Measurements from ENCODE around the gene PRR36.
"Not testable (repeated sequence)": the region's sequence is repeated elsewhere in the genome, so short reads cannot be mapped to it uniquely, and the experiment has no call there.

Gene PRR36

DNA sequence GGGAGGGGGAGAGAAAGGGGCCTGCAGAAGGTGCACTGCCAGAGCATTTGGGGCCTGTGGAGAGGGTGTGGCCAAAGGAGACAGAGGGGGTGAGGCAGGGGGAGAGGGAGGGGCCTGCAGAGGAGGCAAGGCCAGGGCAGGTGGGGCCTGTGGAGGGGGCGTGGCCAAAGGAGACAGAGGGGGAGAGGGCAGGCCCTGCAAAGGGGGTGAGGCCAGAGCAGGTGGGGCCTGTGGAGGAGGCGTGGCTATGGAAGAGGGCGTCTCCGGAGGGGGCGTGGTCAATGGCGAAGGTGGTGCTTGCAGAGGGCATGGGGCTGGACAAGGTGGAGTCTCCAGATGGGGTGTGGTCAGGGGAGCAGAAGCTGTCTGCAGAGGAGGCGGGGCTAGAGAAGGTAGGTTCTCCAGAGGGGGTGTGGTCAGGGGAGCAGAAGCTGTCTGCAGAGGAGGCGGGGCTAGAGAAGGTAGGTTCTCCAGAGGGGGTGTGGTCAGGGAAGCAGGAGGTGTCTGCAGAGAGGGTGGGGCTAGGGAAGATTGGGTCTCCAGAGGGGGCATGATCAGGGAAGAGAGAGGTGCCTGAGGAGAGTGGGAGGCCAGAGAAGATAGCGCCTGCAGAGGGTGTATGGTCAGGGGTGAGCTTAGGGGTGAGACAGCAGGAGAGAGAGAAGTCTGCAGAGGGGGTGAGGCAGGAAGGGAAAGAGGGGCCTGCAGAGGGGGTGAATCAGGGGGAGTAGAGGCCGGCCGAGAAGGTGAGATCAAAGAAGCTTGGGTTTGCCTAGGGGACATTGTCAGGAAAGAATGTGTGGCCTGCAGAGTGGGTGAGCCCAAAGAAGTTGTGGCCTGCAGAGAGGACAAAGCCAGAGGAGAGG is 3.4 kb downstream of the PRR36 start:
- peak; percentile 37 for DNase-seq

DNA sequence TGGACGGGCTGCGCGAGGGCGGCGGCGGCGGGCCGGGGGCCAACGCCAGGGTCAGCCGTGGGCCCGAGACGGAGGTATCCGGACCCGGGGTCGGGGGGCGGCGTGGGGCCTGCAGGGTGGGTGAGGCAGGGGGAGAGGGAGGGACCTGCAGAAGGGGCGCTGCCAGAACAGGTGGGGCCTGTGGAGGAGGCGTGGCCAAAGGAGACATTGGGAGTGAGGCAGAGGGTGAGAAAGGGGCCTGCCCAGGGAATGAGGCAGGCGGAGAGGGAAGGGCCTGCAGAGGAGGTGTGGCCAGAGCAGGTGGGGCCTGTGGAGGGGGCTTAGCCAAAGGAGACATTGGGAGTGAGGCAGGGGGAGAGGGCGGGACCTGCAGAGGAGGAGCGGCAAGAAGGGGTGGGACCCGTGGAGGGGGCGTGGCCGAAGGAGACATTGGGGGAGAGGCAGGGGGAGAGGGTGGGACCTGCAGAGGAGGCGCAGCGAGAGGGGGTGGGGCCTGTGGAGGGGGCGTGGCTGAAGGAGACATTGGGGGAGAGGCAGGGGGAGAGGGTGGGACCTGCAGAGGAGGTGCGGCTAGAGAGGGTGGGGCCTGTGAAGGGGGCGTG is 4.2 kb downstream of the PRR36 start:
- DNase-seq, result peak; percentile 59

DNA sequence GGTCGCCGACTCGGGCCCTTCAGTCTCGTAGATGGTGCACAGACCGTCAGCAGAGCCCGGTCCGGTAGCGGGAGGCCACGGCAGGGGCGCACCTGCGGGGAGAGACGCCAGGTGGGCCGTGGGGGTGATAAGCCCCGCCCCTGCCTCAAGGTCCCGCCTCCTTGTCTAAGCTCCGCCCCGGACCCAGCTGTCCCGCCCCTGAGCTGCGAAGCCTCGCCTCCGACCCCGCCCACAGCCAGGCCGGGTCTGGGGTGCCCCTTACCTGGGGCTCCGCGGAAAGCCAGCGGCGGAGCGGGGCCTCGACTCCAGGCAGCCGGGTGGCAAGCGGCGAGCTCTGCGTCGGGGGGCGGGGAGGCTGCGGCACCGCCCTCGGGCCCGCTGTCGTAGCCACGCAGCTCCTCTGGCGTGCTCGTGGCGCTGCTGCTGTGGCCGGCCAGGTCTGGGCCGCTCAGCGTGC is 4.7 kb downstream of the PRR36 start:
- peak; percentile 81 for DNase-seq

DNA sequence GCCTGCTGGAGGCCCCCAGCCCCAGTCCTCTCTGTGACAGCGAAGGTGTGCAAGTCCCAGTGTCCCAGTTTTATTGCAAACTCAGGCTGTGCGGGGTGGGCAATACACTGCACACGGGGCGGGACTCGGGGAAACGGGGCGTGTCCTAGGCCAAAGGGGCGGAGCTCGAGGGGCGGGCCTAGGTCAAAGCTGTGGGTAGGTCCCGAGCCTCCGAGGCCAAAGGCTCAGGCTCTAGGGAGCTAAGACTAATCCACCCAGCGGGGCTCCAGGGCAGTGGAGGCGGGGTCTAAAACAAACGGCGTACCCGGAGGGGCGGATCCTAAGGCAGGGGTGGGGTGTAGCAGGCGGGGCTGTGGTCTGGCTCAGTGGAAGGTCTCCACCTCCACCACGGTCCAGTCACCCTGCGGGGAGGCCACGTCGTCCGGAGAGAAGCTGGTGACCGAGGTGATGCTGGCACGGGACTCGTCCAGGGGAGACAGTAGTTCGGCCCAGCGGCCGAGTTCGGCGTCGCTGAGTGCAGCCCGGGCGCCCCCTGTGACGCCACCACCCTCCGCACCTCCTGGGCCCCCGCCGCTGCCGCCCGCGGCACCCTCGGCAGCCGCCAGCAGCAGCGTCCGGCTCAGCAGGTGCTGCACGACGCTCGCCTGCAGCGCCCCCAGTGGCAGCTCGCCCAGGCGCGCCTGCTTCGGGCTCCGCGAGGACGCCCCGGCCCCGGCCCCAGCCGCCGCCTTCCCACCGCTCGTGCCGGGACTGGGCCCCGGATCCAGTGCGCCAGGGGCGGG is 5.3 kb downstream of the PRR36 start:
- peak; percentile 86 for DNase-seq

DNA sequence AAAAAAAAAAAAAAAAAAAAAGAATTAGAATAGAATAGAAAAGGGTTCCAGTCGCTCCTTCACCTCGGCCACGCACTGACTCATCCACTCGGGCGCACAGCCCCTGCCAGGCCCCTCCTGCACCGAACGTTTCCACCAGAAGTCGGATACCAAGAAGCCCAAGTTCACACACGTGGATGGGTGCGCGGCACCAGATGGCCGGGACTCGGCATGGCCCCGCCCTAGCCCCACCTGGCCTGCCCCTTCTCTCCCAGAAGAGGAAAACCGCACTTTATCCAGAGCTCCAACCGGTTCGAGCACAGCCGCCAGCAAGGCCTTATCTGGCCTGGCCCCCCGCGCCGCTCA is 5.9 kb downstream of the PRR36 start:
- no peak for DNase-seq

DNA sequence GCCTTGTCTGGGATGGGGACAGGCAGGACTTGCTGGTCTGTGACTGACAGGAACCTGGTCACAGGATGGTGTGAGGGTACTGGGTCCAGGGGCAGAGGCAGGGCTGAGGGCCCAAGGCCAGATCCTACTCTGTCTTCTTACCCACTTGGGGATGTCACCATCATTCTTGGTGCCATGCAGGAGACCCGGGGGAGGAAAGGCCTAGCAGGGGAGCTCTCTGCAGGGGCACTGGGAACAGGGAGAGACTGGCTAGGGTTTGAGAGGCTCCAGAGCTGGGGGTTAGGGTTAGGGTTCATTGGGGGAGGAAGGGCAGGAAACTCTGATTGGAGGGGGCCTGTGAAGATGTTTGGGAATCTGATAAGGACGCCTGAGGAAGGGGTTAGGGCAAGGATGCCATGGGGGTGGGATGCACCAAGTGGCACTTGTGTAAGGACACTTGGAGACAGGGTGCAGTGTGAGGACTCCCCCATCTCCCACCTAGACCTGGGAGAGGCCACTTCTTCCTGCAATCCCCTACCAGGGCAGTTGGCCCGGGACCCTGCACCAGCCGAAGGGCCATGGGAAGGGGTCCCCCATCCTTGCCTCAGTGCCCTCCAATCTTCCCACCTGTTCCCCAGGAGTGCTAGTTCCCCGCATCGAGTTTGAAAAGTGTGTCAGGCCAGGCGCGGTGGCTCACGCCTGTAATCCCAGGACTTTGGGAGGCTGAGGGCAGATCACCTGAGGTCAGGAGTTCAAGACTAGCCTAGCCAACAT is 6.9 kb downstream of the PRR36 start:
- no peak for DNase-seq

DNA sequence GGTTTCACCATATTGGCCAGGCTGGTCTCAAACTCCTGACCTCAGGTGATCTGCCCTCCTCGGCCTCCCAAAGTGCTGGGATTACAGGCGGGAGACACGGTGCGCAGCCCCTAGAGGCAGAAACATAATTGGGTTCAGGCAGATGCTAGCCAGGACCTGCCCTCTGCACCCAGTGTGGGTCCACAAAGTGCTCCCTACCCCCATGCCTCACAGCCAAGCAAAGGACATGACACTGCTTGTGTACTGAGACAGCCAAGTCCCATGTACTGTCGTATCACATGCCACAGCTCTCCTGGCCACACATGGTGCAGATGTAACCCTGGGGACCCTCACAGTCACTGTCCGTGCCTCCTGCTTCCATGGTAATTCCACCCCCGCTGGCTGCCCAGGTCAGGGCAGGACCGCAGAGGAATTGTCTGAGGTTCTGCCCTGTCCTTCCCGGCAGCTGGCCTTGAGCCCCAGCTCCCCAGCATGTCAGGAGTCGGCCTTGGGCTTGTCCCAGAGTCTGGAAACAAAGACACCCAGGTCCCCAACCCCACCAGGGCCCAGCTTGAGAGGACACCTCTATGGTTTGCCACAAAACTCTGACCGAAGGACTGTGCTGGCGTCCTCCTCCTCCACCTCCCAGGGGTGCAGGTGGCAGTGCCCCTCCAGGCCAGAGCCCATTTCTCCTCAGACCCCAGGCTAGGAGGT is 7.6 kb downstream of the PRR36 start:
- no peak for DNase-seq

DNA sequence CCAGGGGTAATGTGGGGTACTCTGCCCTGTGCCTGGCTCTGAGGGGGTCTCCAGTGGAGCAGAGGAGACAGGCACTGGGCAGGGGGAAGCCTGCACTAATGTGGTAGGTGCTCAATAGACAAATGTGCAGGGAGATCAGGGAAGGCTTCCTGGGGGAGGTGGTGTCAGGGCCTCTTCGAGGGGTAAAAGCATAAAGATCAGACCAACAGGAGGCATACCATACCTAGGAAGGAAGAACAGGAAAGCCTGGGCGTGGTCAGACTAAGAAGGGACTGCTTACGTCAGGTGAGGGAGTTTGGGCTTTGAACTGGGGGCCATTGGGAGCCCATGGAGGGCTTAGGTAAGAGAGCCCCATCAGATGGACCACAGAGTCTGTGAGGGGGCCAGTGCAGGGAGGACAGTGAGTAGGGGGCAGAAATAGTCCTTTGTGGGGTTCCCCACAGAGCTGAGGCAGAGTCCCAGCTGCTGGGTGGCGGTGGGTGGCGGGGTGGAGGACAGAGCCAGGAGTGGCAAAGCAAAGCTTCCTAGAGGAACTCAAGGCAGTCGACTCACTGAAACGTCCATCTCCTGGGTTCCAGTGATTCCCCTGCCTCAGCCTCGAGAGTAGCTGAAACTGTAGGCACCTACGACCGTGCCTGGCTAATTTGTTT is 8.8 kb downstream of the PRR36 start:
- DNase-seq, result no peak

DNA sequence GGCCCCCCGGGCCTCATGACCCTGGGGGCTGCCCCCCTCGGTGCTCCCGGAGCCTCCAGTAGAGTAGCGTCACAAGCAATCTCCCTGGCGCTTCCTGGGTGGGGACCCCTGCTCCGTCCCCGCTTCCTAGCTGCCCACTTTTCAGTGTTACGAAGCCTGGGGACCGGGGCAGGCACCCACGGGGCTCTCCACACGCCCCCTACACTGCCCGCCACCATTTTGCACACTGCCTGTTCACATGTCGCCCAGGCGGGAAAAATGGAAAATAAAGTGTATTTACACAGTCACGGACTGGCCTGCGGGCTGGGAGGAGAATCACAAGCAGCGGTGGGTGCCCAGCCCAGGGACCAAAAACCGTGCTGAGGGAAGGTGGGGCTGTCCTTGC is 9.5 kb downstream of the PRR36 start:
- no peak for DNase-seq

DNA sequence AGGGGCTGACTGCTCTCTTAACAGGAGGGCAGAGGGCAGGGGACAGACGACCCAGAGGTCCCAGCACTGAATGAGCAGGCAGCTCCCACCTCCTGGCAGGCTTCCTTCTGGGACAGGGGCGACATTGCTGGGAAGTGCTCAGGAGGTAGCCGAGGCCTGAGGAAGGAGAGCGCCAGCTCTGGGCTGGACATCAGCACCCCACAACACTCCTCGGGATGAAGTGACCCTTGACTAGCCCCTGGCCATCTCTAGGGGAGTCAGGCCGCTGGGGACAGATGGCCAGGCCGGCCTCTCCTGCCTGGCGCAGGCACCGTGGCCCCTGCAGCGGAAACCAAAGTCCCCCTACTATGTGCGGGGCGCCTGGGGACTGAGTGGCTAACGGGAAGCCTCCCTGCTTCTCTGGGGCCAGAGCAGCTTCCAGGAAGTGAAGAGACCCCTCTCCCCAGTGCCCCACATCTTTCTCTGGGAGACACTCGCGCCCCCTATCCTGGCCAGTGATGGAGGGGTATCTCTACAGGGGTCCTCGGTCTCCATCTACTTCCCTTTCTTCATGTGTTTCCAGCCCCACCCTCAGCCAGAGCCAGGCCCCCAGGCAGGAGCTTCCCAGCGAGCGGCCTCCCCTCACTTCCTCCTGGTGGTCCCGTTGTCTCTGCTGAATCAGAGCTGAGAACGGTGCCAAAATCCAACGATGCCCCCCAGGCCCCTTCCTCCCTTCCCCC is 10.1 kb downstream of the PRR36 start:
- no peak for DNase-seq

DNA sequence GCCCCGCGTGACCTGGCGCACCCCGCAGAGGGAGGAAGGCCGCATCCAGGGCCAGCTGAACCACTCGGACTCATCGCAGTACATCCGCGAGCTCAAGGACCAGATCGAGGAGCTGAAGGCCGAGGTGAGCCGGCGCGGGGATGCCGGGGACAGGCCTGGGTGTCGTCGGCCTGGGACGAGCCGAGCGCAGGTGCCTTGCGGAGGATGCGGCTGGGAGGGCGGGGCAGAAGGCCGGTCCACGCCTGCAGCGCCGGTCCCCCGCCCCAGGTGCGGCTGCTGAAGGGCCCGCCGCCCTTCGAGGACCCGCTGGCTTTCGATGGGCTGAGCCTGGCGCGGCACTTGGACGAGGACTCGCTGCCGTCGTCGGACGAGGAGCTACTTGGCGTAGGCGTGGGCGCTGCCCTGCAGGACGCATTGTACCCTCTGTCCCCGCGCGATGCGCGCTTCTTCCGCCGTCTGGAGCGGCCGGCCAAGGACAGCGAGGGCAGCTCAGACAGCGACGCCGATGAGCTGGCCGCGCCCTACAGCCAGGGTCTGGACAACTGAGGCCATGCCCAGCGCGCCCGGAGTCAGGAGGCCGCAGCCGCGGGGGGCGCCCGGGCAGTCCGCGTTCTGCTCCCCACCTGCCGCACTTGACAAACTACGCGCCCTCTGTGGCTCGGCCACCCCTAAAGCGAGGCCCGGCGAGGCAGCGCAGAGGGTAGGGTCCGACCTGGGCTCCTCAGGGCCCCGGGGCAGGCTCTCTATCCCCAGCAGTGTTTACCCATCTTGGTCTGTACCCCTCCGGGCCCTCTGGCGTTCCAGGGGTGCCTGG is 10.8 kb downstream of the PRR36 start:
- DNase-seq, result no peak

DNA sequence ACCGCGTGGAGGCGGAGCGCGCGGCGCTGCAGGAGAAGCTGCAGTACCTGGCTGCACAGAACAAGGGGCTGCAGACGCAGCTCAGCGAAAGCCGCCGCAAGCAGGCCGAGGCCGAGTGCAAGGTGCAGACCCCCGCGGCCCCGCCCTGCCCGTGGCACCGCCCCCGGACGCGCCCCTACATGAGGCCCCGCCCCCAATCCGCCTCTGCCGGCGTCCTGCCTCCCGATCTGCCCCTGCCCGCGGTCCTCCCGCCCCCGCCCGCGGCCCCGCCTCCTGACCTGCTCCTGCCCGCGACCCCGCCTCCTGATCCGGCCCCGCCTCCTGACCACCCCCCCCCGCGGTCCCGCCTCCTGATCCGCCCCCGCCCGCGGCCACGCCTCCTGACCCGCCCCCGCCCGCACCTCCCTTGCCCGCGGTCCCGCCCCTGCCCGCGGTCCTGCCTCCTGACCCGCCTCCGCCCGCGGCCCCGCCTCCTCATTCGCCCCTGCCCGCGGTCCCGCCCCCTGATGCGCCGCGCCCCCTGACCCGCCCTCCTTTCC is 11.7 kb downstream of the PRR36 start:
- peak; percentile 74 for DNase-seq

DNA sequence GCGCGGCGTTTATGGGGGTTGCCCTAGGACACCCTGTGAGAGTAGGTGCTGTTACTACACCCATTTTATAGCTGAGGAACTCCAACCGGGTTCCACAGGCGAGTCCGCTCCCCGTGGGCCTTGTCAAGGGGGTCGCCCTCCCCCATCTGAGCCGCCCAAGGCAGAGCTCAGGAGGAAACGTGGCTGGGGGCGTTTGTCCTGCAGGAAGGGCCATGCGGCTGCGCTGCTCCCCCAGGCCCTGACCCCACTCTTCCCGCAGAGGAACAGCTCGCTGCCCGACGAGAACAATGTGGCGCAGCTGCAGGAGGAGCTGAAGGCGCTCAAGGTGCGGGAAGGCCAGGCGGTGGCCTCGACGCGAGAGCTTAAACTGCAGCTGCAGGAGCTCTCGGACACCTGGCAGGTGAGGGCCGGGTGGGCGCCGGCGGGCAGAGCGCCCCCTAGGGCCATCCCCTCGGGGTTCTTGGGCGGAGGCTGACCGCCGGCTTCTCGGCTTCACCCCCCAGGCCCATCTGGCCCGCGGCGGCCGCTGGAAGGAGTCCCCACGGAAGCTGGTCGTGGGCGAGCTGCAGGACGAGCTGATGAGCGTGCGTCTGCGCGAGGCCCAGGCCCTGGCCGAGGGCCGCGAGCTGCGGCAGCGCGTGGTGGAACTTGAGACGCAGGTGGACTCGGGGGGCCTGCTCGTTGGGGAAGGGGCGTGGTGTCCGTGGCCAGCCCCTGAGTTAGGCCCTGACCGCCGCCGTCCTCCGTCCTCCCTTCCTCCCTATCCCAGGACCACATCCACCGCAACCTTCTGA is 12.4 kb downstream of the PRR36 start:
- DNase-seq, result no peak

DNA sequence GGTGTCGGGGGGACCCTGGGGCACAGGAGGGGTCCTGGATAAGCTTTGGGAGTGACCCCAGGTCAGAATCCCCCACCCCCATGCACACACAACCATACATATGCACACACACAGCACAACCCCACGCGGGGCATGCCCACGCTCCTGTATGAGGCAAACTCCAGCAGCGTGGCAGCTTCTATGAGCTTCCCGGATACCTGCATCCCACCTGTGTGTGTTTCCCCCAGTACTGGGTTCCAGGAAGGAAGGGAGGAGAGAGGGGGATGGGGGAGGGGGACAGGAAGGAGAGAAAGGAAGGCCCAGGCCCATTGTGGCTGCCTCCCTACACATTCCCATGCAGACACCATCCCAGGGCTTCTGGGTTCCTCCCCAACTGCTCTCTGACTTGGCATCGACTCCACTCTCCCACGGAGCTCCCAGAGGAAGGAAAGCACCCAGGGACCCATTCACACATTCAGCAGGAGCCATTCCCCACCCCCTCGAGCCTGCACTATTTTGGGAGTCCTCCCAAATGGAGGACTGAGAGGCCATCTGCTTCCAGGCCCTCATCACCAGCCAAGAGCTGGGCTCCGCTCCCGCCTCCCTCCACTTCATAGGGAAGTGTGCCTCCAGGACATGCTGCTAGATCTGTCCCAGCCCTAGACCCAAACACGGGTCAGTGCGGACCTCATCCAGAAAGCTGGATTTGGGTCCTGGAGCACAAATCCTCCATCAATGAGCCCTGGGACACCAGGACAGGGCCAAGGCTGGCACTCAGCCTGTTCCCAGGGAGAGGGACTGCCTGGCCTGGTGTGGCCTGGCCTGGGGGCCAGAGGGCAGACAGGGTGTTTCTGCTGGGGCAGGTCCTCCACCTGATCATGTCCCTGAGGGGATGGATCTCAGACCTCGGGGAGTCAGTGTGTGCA is 13.2 kb downstream of the PRR36 start:
- no peak for DNase-seq

DNA sequence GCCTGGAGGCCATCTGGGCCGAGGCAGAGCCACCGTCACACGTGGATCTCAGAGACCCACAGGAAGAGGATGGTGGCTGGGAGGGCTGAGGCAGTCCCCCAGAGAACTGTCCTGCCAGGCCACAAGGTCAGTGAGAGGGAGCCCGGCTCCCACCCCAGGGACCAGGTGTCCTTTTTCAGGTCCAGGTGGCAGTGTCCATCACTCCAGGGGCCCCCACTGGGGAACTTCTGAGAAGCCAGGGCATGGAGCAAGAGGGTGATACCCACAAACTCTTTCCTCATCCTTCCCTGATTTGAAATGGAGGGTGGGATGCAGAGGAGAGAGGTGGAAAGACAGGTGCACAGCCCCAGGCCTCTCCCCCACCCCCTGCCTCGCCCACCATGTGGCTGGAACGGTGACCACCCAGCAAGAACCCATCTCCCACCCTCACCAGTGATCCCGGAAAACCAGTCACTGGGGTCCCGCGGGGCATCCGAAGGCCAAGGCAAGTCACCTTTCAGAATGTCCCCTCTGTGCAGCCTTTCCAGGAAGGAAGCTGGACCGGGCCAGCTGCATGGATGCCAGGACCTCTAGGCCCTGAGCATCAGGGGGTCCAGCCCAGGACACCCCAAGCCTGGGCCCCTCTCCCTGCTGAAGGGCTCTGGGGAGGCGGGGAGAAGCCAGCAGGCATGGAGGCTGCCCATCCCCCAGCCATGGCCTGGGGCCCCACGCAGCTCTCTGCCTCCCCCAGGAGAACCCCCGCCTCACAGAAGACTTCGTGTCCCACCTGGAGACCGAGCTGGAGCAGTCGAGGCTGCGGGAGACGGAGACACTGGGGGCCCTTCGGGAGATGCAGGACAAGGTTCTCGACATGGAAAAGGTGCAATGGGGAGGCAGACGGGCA is 14.1 kb downstream of the PRR36 start:
- no peak for DNase-seq

DNA sequence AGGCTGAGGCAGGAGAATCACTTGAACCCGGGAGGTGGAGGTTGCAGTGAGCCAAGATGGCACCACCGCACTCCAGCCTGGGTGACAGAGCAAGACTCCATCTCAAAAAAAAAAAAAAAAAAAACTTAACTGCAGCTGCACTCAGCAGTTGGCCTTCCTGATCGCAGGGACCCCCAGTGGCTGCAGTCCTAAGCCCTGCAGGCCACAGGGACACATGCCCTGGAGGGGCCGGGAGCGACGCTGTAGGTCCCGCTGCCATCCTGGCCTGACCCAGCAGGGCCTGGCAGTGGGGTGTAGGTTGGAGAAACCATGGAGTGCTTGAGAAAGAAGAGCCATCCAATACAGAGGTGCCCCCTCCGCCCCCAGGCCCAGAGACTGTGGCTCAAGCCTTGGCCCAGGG is 15.1 kb downstream of the PRR36 start:
- not testable (repeated sequence) for DNase-seq

Measured in stimulated activated CD4-positive, alpha-beta T cell treated with anti-CD3 and anti-CD28 coated beads, Interleukin-4, amount 100 ng/mL, for 1 hour (primary cell).